GM21576 (cell line): Measurements from ENCODE around the gene BOLA1.
"Not testable (repeated sequence)": the region's sequence is repeated elsewhere in the genome, so short reads cannot be mapped to it uniquely, and the experiment has no call there.

Experiments
- ATAC-seq: cut with Tn5 transposase; IDR thresholded peaks from one replicate; pipeline ENCODE4 v1.9.1; 2021; ENCODE audit warnings: mild to moderate bottlenecking, moderate library complexity; ENCODE audit not compliant: unreplicated experiment

The BOLA1 gene

DNA sequence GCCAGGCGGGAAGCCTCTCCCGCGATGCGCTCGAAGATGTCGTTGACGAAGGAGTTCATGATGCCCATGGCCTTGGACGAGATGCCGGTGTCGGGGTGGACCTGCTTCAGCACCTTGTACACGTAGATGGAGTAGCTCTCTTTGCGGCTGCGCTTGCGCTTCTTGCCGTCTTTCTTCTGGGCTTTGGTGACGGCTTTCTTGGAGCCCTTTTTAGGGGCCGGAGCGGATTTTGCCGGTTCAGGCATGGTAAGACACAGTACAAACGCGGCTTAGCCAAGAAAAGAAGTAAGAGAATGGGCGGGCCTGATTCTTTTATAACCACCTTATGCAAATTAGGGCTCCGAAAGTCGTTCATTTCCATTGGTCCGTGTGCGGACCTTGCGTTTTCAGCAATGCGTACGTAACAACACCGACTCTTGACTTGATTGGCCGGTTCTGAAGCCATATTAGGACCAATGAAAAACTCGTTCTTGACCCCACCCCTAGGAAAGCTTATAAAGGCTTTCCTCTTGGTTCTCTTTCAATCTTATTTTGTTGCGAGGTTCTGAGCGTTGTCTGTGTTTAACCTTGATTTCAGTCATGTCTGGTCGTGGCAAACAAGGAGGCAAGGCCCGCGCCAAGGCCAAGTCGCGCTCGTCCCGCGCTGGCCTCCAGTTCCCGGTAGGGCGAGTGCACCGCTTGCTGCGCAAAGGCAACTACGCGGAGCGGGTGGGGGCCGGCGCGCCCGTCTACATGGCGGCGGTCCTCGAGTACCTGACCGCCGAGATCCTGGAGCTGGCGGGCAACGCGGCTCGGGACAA lies 12.8 kb upstream of the BOLA1 start:
- ATAC-seq = peak; percentile 56

DNA sequence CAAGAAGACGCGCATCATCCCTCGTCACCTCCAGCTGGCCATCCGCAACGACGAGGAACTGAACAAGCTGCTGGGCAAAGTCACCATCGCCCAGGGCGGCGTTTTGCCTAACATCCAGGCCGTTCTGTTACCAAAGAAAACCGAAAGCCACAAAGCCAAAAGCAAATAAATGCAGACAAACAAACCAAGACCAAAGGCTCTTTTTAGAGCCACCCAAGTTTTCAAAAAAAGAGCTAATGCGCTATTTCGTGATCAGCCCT lies 12.2 kb upstream of the BOLA1 start:
- not testable (repeated sequence) for ATAC-seq

DNA sequence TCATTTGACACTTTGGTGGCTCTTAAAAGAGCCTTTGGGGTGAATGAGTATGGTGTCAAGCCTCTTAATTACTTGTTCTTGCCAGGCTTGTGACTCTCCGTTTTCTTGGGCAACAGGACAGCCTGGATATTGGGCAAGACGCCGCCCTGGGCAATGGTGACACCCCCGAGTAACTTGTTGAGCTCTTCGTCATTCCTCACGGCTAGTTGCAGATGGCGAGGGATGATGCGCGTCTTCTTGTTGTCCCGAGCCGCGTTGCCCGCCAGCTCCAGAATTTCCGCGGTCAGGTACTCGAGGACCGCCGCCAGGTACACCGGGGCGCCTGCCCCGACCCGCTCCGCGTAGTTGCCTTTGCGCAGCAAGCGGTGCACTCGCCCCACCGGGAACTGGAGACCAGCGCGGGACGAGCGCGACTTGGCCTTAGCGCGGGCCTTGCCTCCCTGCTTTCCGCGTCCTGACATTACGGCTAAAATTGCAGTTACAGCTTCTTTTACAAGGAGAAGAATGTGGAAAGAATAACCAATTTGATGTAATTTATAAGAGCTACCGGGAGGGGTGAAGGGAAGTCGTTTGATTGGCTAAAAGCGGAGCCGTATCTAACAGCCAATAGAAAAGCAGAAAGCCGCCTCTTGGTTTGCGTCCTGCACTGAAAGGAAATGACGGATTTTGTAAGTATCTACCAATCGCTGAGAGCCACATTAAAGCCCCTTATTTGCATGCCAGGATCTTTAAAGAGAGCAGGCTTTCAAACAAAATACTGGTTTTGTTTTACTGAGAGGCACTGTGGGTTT lies 11.7 kb upstream of the BOLA1 start:
- ATAC-seq = peak; percentile 46

DNA sequence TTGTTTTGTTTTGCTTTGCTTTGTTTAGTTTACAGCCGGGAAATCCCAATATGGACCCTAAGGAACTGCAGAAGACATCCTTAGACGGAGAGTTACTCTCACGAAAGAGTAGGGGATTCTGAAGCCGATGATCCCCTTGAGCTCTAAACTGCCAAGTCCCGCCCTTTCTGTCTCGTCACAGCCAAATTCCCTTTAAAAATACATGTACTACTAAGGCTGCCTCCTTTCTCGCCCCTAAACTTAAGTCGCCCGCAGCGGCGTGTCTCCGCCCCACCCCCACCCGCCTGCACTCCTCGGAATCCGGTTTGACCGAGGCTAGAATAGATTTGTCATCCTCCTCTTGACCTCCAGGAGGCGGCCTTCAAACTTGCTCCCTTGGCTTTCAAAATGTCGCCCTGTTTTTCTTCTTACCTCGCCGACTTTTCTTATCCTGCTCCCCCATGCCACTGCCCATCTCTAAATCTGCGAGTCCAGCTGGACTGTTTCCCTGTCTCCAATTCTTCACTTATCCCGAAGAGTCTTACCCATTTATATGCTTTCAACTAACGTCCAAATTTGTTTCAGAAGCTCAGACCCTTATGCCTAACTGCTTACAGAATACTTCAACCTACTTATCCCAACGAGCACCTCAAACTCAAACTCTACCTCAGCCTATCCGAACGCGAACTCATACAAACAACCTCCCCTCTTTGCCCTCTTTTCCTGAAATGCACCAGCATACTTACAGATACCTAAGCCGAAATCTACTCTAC lies 10.9 kb upstream of the BOLA1 start:
- peak; percentile 20 for ATAC-seq

DNA sequence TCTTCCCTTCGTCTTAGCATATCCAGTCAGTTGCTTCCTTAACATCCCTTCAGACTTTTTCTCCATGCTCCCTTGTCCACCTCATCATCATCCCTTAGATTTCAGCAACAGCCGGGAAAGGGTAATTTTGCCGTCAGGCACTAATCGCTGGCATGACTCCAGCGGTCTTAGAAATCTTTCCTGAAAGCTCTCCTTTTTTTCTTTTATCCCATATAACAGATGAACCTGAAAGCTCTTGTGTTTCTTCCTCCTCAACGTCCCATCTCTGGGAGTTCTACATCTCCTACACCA lies 10.4 kb upstream of the BOLA1 start:
- ATAC-seq = no peak

DNA sequence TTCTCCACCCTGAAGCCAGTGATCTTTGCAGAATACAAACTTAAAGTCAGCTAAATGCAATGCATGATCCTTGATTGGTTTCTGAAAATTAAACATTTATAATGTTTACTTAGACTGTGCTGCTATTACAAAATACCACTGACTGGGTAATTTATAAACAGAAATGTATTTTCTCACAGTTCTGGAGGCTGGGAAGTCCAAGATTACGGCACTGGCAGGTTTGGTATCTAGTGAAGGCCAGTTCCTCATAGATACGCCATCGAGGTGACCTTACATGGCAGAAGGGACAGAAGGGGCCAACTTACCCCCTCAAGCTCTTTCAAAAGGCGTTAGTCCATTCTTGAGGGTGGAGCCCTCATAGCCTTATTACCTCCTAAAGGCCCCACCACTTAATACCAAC lies 2.8 kb upstream of the BOLA1 start:
- ATAC-seq = no peak

DNA sequence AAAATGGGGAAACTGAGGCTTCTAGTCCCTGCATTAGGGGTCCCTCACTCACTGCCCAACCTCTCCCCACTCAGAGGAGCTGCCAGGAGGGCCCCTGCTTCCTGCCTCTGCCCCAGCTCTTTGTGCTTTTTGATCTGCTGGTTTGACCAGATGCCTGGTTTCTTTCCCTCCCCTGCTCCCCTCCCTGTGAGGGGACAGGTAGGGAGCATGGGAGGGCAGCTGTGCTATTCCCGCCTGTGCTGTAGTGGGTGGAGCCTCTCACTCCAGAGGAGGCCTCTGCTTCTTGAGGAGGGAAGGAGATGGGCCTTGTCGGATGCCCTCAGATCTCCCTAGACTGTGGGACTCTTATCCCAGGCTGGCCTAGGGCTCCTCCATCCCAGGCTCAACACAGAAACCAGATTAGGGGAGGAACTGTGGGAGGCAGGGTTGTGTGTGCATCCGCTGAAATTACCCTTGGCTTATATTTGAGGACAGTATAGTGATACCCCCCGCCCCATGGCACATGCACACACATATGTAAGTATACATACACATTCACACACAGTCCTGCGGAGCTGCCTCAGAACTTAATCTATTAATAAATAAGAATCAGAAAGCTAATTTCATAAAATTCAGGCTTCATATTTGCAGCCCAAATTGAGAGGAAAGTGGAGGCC lies 4.6 kb downstream of the BOLA1 start:
- ATAC-seq = no peak

DNA sequence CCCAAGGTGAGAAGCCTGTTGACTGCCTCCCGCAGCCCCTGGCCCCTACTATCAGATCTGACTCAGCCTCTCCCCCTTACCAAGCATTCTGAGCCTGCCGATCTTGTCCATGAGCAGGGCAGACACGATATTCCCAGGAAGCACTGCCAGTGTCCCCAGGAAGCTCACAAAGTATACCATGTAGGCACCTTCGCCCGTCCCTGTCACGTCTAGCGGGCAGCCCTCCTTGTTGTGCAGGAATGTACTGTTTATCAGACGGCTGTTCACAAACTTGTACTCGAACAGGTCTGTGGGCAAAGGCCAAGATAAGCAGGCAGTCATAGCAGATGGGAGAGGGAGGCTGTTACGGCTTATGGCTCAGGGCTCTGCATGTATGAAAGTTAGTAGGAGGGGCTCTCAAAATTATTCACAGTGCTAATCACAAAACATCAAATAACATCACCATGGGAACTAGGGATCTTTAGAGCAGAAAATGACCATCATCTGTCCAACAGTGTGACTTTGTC lies 7.3 kb downstream of the BOLA1 start:
- no peak for ATAC-seq

DNA sequence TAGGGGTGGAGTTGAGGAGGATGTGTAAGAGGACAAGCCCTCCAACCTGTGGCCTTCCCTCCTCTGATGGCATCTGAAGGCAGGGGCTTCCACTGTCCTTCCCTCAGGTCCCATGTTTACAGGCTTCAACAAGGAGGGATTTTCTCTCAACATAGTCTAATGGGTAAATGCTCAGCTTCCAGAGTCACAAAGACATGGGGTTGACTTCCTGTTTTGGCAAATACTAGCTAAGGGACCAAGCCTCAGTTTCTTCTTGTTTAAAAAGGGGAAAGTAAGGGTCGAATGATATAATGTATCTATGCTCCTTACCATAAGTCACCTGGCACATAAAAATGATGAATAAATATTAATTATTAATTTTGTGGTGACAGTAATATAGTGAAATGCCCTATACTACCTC lies 15.2 kb downstream of the BOLA1 start:
- ATAC-seq = no peak

DNA sequence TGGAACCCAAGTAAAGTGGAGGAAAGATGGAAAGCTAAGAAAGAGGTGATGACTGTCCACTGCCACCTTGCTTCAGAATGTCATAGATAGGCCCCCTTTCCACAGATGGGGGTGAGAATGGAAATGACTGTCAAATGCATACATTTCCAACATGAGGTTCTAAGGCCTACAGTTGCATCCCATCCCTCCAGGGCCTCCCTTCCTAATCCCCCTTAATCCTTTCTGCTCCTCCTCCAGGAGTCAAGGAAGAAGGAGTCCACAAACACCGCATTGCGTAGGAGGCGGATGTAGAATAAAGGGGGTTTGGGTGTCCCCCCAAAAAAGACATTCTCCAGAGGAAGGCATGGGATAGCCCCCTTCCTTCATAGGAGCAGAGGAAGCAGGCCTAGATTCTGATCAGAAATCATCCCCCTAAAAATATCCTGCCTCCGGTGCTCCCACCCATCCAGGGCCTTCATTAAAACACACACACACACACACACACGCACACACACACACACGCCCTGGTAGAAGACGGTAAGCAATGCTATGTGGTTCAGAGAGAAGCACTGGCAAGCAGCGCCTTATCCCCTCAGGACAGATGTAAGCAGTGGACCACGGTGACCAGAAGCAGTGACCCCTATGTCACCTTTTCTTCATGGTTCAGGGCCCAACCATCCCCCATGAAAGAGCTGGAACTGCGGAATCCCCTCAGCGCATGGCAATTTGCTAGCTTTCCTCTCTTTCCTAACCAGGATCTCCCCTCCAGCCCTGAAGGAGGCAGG lies 16.2 kb downstream of the BOLA1 start:
- no peak for ATAC-seq

DNA sequence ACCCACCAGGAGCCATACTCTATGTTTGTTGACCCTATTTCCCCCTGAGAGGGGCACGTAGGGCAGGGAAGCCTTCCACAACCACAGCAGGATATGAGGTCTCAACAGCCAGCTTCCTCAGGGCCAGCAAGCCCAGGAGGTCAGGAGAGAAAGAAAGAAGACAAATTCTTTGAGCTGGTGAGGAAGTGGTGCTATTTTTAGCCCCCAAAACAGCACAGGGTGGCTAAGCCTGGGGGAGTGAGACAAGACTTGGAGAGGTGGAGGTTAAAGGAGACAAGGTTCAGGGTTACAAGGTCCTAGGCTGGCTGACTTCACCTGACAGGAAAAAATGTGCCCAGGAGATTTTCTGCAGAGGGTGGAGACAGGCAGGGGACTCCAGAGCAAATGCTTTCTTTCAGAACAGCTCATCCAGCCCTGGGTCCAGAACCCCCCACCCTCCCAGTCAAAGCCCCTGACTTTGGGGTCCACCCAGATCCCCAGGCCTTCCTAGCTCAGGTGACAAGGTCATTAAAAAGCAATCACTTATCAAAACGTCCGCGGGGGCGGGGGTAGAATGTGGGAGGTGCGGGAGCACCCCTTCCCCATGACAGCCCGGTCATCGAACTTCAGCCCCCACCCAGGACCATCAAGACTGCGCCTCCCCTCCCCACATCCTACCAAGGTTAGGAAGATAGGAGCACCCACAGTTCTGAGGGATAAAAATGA lies 17.0 kb downstream of the BOLA1 start:
- no peak for ATAC-seq

DNA sequence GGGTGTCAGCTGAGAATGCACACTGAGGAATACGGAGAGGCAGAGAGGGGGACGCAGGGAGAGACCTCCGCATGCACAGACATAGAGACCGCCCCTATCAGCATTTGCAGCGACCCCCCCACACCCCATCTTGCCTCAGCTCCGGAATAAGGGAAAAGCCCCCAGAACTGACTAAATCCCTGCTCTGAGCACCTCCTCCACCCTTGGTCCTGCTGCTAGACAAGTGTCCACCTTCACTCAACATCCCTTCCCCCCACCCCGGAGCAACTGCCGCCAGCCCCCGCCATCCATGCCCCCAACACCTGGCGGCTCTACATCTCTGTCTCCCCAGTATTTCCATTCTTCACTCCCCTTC lies 17.5 kb downstream of the BOLA1 start:
- no peak for ATAC-seq

DNA sequence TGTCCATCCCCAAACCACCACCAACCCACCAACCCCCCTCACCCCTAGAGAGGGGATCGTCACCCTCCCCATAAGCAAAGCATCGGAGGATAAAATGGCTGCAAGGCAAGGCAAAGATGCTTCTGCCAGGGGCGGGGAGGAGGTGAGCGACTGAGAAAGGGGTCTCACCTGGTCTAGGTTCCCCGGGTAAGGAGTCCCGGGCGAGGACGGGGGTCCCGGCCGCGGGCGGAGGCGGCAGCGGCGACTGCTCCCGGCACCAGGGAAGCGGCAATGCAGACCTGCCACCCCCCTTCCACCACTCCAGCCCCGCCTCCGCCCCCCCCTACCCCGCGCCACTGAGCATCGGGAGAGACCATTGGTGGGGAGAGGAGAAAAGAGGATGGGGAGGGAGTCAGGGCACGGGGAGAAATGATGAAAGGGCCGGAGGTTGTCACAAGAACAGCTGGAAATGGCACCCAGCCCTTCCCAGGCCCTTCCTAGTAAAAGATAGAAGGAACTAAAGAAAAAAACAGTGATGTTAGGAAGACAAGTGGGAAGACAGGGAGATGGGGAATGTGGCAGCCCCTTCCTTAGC lies 18.3 kb downstream of the BOLA1 start, which contains the start of gene SV2A:
SV2A (minus strand) TSS at position 274 of the 574 bp plus-strand sequence. CDS start 4,004 bp downstream, outside the sequence.
- ATAC-seq = no peak

DNA sequence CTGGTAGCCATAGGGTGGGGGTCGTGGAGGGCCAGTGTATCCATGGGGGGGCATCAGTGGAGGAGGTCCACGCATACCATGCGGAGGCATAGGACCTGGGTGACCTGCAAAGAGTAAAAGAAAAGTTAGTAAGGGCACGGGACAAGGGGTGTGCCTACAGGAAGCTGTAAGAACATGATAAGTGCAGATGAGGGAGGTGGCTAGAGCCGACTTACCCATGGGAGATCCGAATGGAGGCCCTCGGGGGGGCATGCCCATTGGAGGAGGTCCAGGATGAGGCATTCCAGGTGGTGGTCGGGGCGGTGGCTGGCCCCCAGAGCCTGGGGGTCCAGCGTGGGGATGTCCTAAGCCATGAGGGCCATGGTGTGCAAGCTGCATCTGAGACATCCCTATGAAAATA lies 24.3 kb downstream of the BOLA1 start:
- ATAC-seq = no peak

DNA sequence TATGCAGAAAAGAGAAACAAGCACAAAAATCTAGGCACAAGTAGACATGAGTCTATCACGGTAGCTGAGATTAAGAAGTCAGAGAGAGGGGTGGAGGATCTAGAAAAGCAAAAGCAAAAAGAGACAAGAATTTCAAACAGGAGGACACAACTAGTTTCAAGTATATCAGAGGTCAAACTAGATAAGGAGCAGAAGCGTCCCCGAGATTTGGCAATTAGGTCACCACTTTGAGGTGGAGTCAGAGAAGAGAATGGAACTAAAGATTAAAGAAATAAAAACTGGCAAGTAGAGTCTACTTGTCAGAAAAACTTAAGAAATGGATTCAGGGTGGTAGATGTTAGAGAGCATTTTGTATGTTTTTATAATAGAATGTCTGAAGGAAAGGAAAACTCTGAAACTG lies 26.0 kb downstream of the BOLA1 start:
- ATAC-seq = no peak

DNA sequence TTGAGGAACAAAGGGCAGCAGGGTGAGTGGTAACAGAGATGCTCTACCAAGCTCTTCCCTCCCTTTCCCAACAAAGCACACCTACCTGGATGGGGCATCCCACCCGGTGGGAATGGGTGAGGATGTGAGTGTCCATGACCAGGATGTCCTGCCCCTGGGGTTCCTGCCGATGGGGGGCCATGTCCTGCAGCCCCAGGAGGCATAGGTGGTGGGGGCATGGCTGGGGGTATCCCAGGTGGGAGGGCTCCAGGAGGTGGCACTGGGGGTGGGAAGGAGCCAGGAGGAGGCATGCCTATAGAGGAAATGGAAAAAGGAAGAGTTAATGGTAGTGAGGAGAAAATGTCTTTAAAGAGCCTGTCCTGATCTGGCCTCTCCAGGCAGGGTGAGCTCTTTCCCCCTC lies 26.4 kb downstream of the BOLA1 start:
- no peak for ATAC-seq

DNA sequence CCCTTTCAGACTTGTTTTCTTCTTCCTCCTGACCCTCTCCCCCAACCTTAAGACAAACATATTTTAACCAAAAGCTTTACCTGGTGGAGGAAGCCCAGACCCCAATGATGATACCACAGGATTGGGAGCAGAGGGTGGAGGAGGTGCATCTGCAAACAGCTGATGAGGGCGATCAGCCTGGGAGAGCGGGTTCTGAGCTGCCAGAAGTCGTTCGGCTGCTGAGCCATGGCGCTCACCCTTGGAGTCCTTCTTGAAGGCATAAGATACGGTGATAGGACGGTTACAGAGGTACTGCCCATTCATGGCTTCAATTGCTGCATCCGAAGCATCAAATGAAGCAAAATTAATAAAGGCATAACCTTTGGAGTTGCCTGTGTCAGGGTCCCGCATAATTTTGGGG lies 26.9 kb downstream of the BOLA1 start:
- ATAC-seq = no peak

DNA sequence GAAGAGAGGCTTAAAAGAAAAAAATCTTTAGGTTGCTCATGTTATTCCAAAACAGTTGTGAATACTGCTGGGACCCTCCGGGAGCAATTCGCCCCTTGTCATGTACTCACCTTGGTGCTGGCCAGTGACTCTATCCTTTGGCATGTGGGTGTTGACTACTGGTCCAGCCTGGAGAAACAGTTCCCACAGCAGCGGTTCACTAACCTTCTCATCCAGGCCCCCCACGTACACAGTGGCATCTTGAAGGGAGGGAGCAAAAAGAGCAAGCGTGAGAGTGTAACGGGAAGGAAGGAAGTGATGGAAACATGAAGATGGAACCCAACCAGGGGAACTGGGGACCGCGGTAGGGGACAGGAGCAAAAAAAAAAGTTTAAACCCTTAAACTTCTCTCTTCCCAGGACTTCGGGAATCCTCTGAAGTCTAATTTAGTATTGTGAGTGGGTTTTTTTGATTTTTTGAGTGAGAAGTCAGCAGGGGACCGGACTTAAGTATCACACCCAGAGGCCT lies 27.7 kb downstream of the BOLA1 start:
- no peak for ATAC-seq
